HG03575 (cell line): ENCODE data around the gene SVIP.

Experiments used
- ATAC-seq: cut with Tn5 transposase; IDR thresholded peaks from one replicate; pipeline ENCODE4 v1.9.1; 2021; ENCODE audit not compliant: unreplicated experiment, insufficient number of reproducible peaks, low FRiP score; ENCODE audit errors: extremely low read depth

The SVIP gene, protein sequence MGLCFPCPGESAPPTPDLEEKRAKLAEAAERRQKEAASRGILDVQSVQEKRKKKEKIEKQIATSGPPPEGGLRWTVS

DNA sequence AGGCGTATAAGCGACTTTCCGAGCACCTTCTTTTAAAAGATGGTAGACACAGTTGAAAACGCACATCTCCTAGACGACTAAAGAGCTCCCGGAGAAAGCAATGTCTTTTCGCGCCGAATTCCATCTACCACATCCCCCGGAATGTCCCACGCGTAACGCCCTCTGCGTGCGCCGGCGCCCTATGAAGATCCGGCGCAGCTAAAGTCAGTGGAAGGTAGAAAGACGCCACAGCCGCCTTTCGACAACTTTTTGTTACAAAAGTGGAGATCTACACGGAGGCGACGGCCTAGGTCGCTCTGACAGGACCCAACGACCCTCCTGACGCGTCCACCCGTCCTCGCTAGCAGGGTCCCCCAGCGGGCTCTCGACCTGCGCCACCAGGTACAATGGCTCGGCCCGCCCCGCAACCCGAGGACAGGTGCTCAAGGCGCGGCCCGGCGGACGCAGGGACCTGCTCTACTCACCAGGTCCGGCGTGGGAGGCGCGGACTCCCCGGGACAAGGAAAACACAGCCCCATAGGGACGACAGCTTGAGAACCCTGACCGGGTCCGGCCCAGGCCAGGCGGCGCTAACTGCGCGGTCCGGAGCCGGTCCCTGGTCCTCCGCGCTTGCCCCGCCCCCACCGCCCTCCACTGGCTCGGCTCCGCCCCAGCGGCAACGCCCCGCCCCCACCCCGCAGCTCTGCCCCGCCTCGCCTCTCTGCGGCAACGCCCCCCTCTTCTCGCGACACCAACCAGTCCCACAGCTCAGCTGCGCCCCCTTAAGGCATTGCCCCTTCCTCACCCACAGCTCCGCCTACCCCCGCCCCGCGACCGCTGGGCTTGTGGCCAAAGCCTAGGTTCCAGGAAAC lies at the start of gene SVIP:
Gene SVIP, minus strand, starts transcription at position 571 of the 851 bp plus-strand sequence. Its CDS starts 53 bp downstream, at position 518.
- peak; percentile 91 for ATAC-seq

GRCh38 chr11:22878604-22879003 lies 49.0 kb upstream of the SVIP start:
- ATAC-seq, result no peak

GRCh38 chr11:22878039-22878438 lies 48.4 kb upstream of the SVIP start:
- ATAC-seq, result no peak

DNA sequence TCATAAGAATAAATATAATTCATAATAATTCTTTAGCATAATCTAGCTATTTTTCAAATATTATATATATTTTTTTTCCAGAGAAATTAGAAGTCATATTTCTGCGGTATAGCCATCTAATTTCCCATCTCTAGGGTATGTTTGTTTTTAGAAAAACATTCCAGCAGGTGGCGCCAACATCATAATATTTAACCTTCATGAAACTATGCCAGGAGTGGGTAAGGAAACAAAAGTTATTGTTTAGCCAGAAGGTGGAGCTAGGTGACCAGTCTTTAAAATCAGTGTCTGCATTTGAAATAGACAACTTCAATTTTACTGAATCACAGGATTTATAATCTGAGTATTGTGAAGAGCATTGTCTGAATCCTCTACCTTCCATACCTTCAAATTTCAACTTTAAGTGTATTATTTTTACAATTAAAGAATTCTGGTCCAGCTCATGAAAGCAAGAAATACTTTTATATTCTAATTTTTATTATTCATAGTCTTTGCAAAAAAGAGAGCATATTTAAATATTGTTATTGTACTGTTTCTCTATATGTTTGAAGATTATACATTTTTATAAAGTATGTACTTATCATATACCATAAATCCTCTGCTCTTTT lies 46.4 kb upstream of the SVIP start:
- ATAC-seq, result peak; percentile 94

DNA sequence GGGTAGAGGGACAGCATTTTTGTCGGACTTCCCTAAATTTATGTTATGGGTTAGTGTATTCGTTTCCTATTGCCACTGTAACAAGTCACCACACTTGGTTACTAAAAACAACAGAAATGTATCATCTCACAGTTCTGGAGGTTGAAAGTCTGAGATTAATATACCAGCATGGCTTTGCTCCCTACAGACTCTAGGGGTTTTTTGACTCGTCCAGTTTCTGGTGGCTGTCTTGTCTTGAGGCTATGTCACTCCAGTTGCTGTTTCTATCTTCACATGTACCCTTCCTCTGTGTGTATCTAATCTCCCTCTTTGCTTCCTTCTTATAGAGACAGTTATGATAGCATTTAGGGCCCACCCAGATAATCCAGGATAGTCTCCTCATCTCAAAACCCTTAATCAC lies 39.7 kb upstream of the SVIP start:
- no peak for ATAC-seq

GRCh38 chr11:22860241-22860640 lies 30.6 kb upstream of the SVIP start, which contains the start of gene CCDC179:
CCDC179 (minus strand) TSS chr11:22860474; CDS start chr11:22860421, 53 bp downstream.
- no peak for ATAC-seq

- ATAC-seq, result no peak
These were observed 30.2 kb upstream of the SVIP start for GRCh38 chr11:22859756-22860155.

- no peak for ATAC-seq
These were observed 21.9 kb upstream of the SVIP start for GRCh38 chr11:22851477-22851876.

GRCh38 chr11:22846726-22847125 lies 17.1 kb upstream of the SVIP start:
- no peak for ATAC-seq

DNA sequence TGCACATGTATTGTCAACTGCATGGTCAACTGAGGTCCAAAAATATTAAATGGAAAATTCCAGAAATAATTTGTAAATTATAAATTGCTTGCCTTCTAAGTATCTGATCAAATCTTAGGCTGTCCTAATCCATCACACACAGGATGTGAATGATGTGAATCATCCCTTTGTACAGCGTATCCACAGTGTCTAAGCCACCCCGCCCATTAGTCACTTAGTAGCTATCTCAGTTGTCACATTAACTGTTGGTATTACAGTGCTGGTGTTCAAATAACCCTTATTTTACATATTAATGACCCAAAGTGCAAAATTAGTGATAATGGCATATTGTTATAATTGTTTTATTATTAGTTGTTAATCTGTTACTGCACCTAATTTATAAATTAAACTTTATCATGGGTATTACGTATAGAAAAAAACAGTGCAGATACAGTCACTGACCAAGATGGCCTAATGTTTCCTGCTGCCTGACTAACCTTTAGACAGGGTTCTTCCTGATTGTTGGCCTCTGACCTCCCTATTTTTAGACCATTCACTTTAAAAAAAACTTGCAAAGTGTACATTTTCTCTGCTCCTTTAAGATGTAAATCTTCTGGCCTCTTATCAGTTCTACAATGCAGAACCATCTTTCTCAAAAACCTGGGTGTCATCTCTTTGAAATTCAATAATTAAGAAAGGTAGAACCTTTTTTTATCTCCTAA lies 2.9 kb upstream of the SVIP start:
- ATAC-seq, result no peak

DNA sequence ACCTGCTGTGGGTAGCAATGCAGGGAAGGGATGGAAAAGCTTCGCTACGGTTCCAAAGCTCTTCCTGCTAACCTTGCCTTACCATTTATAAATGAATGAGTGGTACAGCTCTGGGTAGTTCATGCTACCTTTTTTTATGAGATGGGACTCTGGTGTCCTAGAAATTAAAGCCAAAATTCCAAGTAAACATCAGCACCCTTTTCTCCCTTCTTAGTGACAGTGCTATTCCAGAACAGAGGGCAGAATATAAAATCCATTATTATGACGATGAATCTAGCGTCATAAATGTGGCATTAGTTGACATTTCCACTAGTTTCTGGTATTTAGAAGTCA lies 447 bp upstream of the SVIP start:
- ATAC-seq, result no peak

- ATAC-seq, result no peak
These were observed 1.2 kb downstream of the SVIP start for GRCh38 chr11:22828373-22828772.

- ATAC-seq, result no peak
These were observed 7.4 kb downstream of the SVIP start for GRCh38 chr11:22822203-22822602.

DNA sequence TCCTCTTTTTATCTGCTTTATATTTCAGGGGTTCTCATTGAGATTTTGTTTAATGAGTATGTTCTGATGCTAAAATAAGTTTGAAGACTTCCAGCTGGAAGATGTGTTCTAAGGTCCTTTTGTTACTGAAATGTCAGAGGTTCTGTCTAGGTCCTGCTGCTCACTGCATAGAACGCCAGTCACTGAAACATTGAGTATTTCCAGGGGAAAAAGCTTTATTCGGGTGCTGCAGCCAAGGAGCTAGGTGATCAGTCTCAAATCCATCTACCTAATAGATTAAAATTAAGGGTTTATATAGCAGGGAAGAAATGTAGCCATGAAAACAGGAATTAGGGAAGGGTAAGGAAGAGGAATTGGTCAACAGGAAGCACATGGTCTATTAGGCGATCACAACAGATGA lies 19.7 kb downstream of the SVIP start:
- ATAC-seq, result no peak

- ATAC-seq, result no peak
These were observed 20.9 kb downstream of the SVIP start for GRCh38 chr11:22808571-22809197.

- peak; percentile 88 for ATAC-seq
These were observed 21.6 kb downstream of the SVIP start for GRCh38 chr11:22807855-22808570.

DNA sequence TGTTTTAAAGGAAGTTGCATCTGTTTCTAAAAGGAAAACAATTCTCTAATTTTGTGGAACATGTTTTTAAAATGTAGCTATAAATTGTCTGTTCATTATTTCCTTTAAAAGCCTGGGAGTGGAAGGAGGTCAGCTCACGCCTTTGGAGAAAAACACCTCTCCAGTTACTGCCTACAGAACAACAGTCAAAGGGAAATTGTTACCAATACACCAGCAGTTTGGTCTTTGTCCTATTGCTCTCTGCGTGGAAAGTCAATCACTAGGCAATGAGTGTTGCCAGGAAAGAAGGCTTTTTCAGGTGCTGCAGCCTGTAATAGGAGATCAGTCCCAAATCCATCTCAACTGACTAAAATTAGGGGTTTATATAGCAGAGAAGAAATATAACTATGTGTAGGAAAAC lies 22.2 kb downstream of the SVIP start:
- no peak for ATAC-seq

DNA sequence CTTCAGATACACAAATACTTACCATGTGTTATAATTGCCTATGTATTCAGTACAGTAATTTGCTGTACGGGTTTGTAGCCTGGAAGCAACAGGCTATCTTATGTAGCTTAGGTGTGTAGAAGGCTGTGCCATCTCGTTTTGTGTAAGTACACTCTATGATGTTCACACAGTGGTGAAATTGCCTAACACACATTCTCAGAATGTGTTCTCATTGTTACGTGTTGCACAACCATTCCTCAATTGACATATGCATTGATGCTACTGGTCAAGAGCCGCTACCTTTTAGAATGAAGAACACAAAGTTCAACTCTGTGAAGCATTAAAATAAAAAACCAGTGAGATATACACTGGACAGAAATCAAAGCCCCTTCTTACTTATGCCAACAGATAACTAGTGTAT lies 26.7 kb downstream of the SVIP start:
- no peak for ATAC-seq

DNA sequence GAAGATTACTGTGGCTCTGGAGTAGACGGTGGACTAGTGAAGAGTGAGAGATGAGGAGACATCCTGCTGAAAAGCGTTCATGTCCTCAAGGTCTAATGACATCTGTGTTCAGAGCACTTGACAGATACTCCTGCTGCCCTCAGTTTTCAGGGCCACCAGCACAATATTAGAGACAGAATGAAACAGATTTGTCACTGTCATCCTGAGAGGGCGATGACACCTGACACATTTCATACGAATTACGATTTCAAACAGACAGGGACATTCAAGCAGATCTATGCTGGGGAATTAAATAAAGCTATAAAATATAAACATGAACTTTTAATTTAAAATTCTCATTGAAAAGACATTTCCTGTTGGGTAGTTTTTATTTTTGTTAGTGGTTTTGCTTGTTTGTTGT lies 29.1 kb downstream of the SVIP start:
- ATAC-seq, result no peak
